Measurements from ENCODE around the gene NTMT2. TPM values are rescaled to one million over a fixed set of nuclear protein-coding genes. Genes with fewer than 3 reads are reported as not detected.

The NTMT2 gene
- total RNA-seq, 1 donor from 2014 or later = not detected

- Histone ChIP-seq H3K79me2 (ENCODE audit: low read depth) (no peaks in the 10 kb centered on the region), H3K36me3 (no peaks in the 10 kb centered on the region), H3F3A (ENCODE audit: low read depth) (no peaks in the 10 kb centered on the region), H3K4me2 (no peak overlapping the region), H3K4me1 (no peaks in the 10 kb centered on the region), H4K20me1 (ENCODE audit: low read depth) (peaks cover 5% of the 10 kb centered on the region), H3K9me3 (ENCODE audit: low read depth) (no peaks in the 10 kb centered on the region), H3K27ac (no peak overlapping the region), H3K9ac (no peak overlapping the region), H3K4me3 (no peak overlapping the region), H3K27me3 (peaks cover 84% of the 10 kb centered on the region), H2AFZ (replicated peaks) (no peak overlapping the region)
- Mint-ChIP-seq H3K4me1 (peaks cover 8% of the 10 kb centered on the region), H3K27ac (no peak overlapping the region), H3K27me3 (ENCODE audit: insufficient read depth, low read depth) (peaks cover 14% of the 10 kb centered on the region), H3K36me3 (no peaks in the 10 kb centered on the region), H3K4me3 (no peak overlapping the region), H3K9me3 (no peaks in the 10 kb centered on the region)
- no peak for TF ChIP-seq EZH2 (IDR thresholded peaks at IDR 0.05)
- no peak for TF ChIP-seq EZH2phosphoT487 (IDR thresholded peaks at IDR 0.05)
- no peak for TF ChIP-seq CTCF (IDR thresholded peaks at IDR 0.05)
- DNase-seq (ENCODE audit: low spot score) = no peak
These were observed 5.4 kb upstream of the NTMT2 start for GRCh38 chr1:170140371-170140770.

- Histone ChIP-seq H3K36me3 (no peaks in the 10 kb centered on the region), H3K27ac (no peak overlapping the region), H3K9me3 (ENCODE audit: low read depth) (no peaks in the 10 kb centered on the region), H3F3A (ENCODE audit: low read depth) (no peaks in the 10 kb centered on the region), H3K27me3 (peaks cover 96% of the 10 kb centered on the region), H4K20me1 (ENCODE audit: low read depth) (peaks cover 12% of the 10 kb centered on the region), H3K9ac (no peak overlapping the region), H3K4me3 (no peak overlapping the region), H3K79me2 (ENCODE audit: low read depth) (no peaks in the 10 kb centered on the region), H3K4me1 (no peaks in the 10 kb centered on the region), H3K4me2 (no peak overlapping the region), H2AFZ (replicated peaks) (no peak overlapping the region)
- Mint-ChIP-seq H3K9me3 (no peaks in the 10 kb centered on the region), H3K27ac (no peak overlapping the region), H3K27me3 (ENCODE audit: insufficient read depth, low read depth) (peaks cover 19% of the 10 kb centered on the region), H3K36me3 (no peaks in the 10 kb centered on the region), H3K4me3 (no peak overlapping the region), H3K4me1 (peaks cover 29% of the 10 kb centered on the region)
- no peak for TF ChIP-seq CTCF (IDR thresholded peaks at IDR 0.05)
- no peak for TF ChIP-seq EZH2 (IDR thresholded peaks at IDR 0.05)
- no peak for DNase-seq (ENCODE audit: low spot score)
These were observed 698 bp upstream of the NTMT2 start for GRCh38 chr1:170145061-170145460.

- DNase-seq (ENCODE audit: low spot score) = no peak
- Histone ChIP-seq H2AFZ (replicated peaks) (no peak overlapping the region), H3K4me3 (no peak overlapping the region), H3K9ac (no peak overlapping the region), H3K4me1 (no peaks in the 10 kb centered on the region), H3K27me3 (peaks cover 84% of the 10 kb centered on the region), H3K4me2 (no peak overlapping the region), H3K9me3 (ENCODE audit: low read depth) (no peaks in the 10 kb centered on the region), H3K36me3 (no peaks in the 10 kb centered on the region), H4K20me1 (ENCODE audit: low read depth) (peaks cover 12% of the 10 kb centered on the region), H3K79me2 (ENCODE audit: low read depth) (no peaks in the 10 kb centered on the region), H3F3A (ENCODE audit: low read depth) (no peaks in the 10 kb centered on the region), H3K27ac (no peak overlapping the region)
- Mint-ChIP-seq H3K36me3 (no peaks in the 10 kb centered on the region), H3K9me3 (no peaks in the 10 kb centered on the region), H3K27ac (no peak overlapping the region), H3K27me3 (ENCODE audit: insufficient read depth, low read depth) (peaks cover 19% of the 10 kb centered on the region), H3K4me1 (peaks cover 29% of the 10 kb centered on the region), H3K4me3 (no peak overlapping the region)
- TF ChIP-seq CTCF (IDR thresholded peaks at IDR 0.05) (no peak), EZH2phosphoT487 (IDR thresholded peaks at IDR 0.05) (no peak), EZH2 (IDR thresholded peaks at IDR 0.05) (no peak)
These were observed 1.0 kb downstream of the NTMT2 start for GRCh38 chr1:170146720-170147263.

All from neural progenitor cell (in vitro differentiated cells).